MM.1S (cell line): ENCODE data around the gene RRAD.

ENCODE experiments used
- DNase-seq: peaks from one replicate; pipeline ENCODE4 v3.0.0-alpha.2; 2015
- H2AFZ ChIP-seq: fragments of 300-600 bp; sonication (generic); 2 replicates; pipeline ENCODE4 v1.6.0; 2016; ENCODE audit warnings: antibody characterized with exemption, low read length
- H3F3A ChIP-seq: fragments of 300-600 bp; sonication (generic); 2 replicates; pipeline ENCODE4 v1.6.1; 2016; ENCODE audit warnings: mild to moderate bottlenecking, antibody characterized with exemption, low read length, moderate library complexity, mixed read lengths; ENCODE audit not compliant: insufficient read depth
- H3K27ac ChIP-seq: fragments of 300-600 bp; sonication (generic); 2 replicates; pipeline ENCODE4 v1.5.1; 2016; ENCODE audit warnings: mild to moderate bottlenecking, low read length
- H3K27me3 ChIP-seq: fragments of 300-600 bp; sonication (generic); replicated peaks from 2 replicates; pipeline ENCODE4 v1.6.0; 2016; ENCODE audit warnings: low read length; ENCODE audit not compliant: insufficient read depth
- H3K36me3 ChIP-seq: fragments of 300-600 bp; sonication (generic); replicated peaks from 2 replicates; pipeline ENCODE4 v1.6.1; 2016; ENCODE audit warnings: mild to moderate bottlenecking, low read length, mixed read lengths; ENCODE audit not compliant: insufficient read depth
- H3K4me1 ChIP-seq: fragments of 300-600 bp; sonication (generic); 2 replicates; pipeline ENCODE4 v1.6.1; 2016; ENCODE audit warnings: low read length, mixed read lengths
- H3K4me2 ChIP-seq: fragments of 300-600 bp; sonication (generic); 2 replicates; pipeline ENCODE4 v1.6.0; 2016; ENCODE audit warnings: low read depth, low read length
- H3K4me3 ChIP-seq: fragments of 300-600 bp; sonication (generic); 2 replicates; pipeline ENCODE4 v1.5.1; 2016; ENCODE audit warnings: low read length, mixed read lengths
- H3K79me2 ChIP-seq: fragments of 300-600 bp; sonication (generic); 2 replicates; pipeline ENCODE4 v1.6.1; 2016; ENCODE audit warnings: mixed run types, low read length, mixed read lengths
- H3K9ac ChIP-seq: fragments of 300-600 bp; sonication (generic); 2 replicates; pipeline ENCODE4 v1.6.1; 2016; ENCODE audit warnings: low read length, mixed read lengths
- H3K9me2 ChIP-seq: fragments of 300-600 bp; sonication (generic); replicated peaks from 2 replicates; pipeline ENCODE4 v1.6.1; 2016; ENCODE audit warnings: mild to moderate bottlenecking, low read length, mixed read lengths; ENCODE audit not compliant: insufficient read depth
- H3K9me3 ChIP-seq: fragments of 300-600 bp; sonication (generic); replicated peaks from 2 replicates; pipeline ENCODE4 v1.6.1; 2016; ENCODE audit warnings: mild to moderate bottlenecking, low read length, mixed read lengths; ENCODE audit not compliant: insufficient read depth
- H4K20me1 ChIP-seq: fragments of 300-600 bp; sonication (generic); 2 replicates; pipeline ENCODE4 v1.6.1; 2016; ENCODE audit warnings: mild to moderate bottlenecking, low read length, moderate library complexity, mixed read lengths; ENCODE audit not compliant: insufficient read depth
- CTCF ChIP-seq: fragments of 300-600 bp; sonication (generic); IDR thresholded peaks from 2 replicates; pipeline ENCODE4 v1.5.1; 2016; ENCODE audit warnings: antibody characterized with exemption, low read length, mixed read lengths
- EZH2 ChIP-seq: fragments of 300-600 bp; sonication (generic); optimal IDR thresholded peaks from 2 replicates; pipeline ENCODE3; 2017; ENCODE audit warnings: low read depth, mild to moderate bottlenecking, antibody characterized with exemption, low read length, mixed read lengths
- EZH2phosphoT487 ChIP-seq: fragments of 300-600 bp; sonication (generic); IDR thresholded peaks from 2 replicates; pipeline ENCODE4 v1.6.1; 2018; ENCODE audit warnings: antibody characterized with exemption, low read length

Gene RRAD

GRCh38 chr16:66939366-66939765 lies 14.0 kb upstream of the RRAD start:
- no peak overlapping the region for H3K9ac ChIP-seq
- H3K4me3 ChIP-seq: no peak overlapping the region
- no peaks in the 10 kb centered on the region for H3F3A ChIP-seq
- H3K79me2 ChIP-seq: peaks cover 21% of the 10 kb centered on the region
- H3K4me1 ChIP-seq: no peaks in the 10 kb centered on the region
- TF ChIP-seq EZH2phosphoT487: no peak
- TF ChIP-seq EZH2: no peak
- no peak for TF ChIP-seq CTCF
- H3K9me3 ChIP-seq: no peaks in the 10 kb centered on the region
- no peak overlapping the region for H3K4me2 ChIP-seq
- no peaks in the 10 kb centered on the region for H3K9me2 ChIP-seq
- no peak for DNase-seq
- no peaks in the 10 kb centered on the region for H4K20me1 ChIP-seq
- H3K27ac ChIP-seq: no peak overlapping the region
- H3K36me3 ChIP-seq: no peaks in the 10 kb centered on the region
- H3K27me3 ChIP-seq: no peaks in the 10 kb centered on the region
- H2AFZ ChIP-seq: no peak overlapping the region

DNA sequence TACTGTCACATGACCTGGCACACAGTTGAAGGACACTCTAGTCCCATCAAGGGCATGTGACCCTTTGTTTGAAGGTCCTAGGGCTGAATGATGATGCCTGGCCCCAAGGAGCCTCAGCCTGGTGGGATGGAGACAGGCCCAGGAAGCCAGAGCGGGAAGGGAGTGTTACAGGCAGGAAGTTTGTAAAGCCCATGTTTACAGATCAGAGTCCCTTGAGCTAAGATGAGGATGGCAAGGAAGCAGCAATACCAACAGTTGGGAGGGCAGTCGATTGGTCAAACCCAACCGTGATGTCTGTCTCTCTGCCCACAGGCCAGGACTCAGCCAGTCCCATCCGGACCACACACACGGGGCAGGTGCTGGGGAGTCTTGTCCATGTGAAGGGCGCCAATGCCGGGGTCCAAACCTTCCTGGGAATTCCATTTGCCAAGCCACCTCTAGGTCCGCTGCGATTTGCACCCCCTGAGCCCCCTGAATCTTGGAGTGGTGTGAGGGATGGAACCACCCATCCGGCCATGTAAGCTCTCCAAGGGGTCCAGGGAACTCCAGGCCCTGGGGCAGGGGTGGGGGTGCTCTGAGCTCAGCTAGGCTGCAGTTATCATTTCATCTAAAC lies 12.5 kb upstream of the RRAD start:
- Histone ChIP-seq H3K79me2 (peaks cover 35% of the 10 kb centered on the region), H3K36me3 (no peaks in the 10 kb centered on the region), H3K4me3 (no peak overlapping the region)

DNA sequence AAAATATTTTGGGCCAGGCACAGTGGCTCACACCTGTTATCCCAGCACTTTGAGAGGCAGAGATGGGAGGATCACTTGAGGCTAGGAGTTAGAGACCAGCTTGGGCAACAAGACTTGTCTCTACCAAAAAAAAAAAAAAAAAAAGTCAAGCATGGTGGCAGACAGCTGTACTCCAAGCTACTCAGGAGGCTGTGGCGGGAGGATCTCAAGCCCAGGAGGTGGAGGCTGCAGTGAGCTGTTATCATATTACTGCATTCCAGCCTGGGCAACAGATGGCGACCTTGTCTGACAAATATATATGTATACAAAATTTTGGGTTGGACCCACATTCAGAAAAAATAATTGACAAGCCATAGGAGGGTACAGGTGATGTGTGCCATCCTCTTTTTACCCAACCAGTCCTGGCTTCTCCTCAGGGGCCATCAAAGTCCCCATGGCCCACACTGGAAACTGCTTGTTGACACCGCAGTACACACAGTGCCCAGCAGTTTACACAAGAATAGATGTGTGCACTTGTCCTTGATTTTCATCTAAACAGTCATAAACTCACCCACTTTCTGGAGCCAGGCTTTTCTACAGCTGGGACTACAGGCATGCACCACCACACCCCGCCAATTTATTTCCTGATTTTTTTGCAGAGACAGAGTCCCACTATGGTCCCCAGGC lies 11.7 kb upstream of the RRAD start:
- Histone ChIP-seq H3F3A (no peaks in the 10 kb centered on the region), H3K4me3 (no peak overlapping the region), H3K4me2 (no peak overlapping the region), H3K36me3 (no peaks in the 10 kb centered on the region), H3K27me3 (no peaks in the 10 kb centered on the region), H3K27ac (no peak overlapping the region), H2AFZ (no peak overlapping the region), H3K4me1 (0 out of 2 replicates have a peak, but pooled peaks cover 4% of the 10 kb centered on the region), H3K9me3 (no peaks in the 10 kb centered on the region), H3K9ac (no peak overlapping the region), H3K9me2 (no peaks in the 10 kb centered on the region), H3K79me2 (peaks cover 41% of the 10 kb centered on the region), H4K20me1 (no peaks in the 10 kb centered on the region)
- TF ChIP-seq EZH2phosphoT487: no peak
- TF ChIP-seq EZH2: no peak
- no peak for TF ChIP-seq CTCF
- no peak for DNase-seq

More for the DNA sequence above, 12.5 kb upstream of the RRAD start:
- no peaks in the 10 kb centered on the region for H4K20me1 ChIP-seq
- H3K4me1 ChIP-seq: 0 out of 2 replicates have a peak, but pooled peaks cover 4% of the 10 kb centered on the region
- no peak overlapping the region for H3K9ac ChIP-seq
- no peak overlapping the region for H2AFZ ChIP-seq
- H3K9me2 ChIP-seq: no peaks in the 10 kb centered on the region
- DNase-seq: no peak
- H3K27ac ChIP-seq: no peak overlapping the region
- no peaks in the 10 kb centered on the region for H3K9me3 ChIP-seq
- no peak for TF ChIP-seq EZH2
- no peak for TF ChIP-seq CTCF
- no peak for TF ChIP-seq EZH2phosphoT487
- no peaks in the 10 kb centered on the region for H3F3A ChIP-seq
- no peak overlapping the region for H3K4me2 ChIP-seq
- H3K27me3 ChIP-seq: no peaks in the 10 kb centered on the region
